ENCODE measurements around the gene IDUA. TPM values are rescaled to one million over a fixed set of nuclear protein-coding genes. Genes with fewer than 3 reads are reported as not detected.
"Not testable (repeated sequence)": the region's sequence is repeated elsewhere in the genome, so short reads cannot be mapped to it uniquely, and the experiment has no call there.

IDUA gene
- total RNA-seq, 1 donor from 2014 or later, result 19.6 TPM

DNA sequence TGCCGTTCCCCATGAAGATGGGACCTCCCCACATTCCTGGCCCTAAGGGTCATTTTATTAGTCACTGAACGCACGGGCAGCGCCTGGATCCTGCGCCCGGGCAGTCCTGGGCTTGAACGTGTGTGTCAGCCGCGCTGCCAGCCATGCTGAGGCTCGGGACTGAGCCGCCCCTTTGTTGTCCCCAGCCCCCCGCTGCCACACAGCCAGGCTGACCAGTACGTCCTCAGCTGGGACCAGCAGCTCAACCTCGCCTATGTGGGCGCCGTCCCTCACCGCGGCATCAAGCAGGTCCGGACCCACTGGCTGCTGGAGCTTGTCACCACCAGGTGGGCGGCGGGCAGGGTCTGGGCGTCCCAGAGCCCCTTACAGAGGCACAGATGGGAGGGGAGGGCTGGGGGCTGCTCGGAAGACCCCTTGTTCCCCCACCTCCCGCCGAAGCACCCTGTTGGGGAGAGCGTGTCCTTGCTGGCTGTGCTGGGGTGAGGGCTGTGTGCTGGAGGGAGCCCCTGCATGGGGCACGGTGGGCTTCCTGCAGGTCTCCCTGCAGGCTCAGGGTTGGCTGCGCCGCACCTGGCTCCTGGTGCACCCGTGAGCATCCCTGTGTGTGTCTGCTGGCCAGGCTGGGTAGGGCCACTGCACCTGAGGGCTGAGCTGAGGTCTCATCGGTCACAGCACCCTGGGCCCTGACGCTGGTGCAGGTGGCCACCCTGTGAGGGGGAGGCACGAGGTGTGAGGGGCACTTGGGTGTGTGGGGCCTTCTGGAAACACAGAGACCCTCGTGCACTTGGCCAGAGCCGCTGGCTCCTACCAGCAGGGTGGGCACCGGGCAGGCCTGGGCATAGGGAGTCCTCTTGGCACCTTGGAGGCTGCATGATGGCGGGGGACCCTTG lies 1.0 kb downstream of the IDUA start:
- DNase-seq, result peak; percentile 50

DNA sequence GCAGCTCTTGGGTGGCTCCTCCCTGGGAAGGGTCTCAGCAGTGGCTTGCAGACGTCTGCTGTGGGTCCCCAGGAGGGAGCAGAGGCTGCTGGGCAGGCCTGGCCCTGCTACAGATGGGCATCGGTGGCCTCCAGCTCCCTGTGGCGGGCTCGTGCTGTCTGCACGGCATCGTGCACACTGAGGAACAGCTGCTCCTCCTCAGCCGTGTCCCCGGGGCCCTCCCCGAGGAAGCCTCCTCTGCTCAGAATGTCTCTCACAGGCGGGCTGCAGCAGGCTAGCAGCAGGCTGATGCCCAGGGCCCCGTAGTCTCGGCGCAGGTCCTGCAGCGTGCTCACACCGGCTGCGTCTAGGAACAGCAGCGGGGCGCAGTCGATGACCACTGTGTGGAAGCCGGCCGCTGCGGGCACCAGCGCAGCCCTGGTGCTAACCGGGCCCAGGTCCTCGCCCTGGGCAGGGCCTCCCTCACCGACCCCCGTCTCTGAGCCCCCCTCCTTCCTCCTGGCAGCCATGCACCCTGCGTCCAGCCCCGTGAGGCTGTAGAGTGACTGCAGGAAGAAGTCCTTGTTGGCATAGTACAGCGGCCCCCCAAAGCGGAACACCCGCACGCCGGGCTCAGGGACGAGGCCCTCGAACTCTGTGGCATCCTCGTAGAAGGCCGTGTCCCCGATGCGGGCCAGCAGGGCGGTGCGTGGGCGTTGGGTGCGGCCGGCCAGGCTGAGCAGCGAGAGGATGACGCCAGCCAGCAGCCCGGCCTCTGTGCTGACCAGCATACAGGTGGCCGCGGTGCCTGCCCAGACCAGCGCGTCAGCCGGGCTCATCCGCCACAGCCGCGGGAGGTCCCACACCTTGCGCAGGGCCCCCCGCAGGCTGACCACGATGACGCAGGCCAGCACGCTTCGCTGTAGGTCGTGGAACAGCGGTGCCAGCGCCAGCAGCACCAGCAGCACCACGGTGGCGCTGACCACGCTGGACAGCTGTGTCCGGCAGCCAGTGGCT lies 2.2 kb downstream of the IDUA start:
- no peak for DNase-seq

DNA sequence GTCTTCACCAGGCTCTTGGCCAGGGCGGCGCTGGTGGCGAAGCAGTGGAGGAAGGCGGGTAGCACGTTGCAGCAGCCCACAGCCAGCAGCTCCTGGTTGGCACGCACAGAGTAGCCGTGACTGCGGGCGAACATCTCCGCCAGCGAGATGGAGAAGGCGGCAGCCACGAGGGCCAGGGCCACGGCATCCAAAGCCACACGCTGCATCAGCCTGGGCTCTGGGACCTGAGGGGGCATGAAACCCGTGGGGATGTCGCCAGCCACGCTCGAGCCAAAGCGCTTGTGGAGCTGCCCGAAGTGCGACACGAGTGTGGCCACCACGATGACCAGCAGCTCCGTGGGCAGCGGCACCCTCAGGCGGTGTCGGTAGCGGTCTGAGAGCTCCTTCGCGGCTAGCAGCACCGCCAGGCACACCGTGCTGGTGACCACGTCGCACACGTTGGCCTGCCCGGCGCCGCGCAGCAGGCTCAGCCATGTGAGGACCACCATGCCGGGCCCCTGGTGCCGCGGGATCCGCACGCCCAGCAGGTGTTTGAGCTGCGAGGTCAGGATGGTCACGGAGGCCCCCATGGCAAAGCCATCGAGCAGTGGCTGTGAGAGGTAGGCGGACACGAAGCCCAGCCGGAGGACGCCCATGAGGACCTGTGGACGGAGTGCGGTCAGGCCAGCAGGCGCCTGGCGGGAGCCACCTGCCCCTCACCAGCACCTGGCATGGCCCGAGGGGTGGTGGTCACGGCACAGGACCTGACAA lies 3.1 kb downstream of the IDUA start:
- no peak for DNase-seq

DNA sequence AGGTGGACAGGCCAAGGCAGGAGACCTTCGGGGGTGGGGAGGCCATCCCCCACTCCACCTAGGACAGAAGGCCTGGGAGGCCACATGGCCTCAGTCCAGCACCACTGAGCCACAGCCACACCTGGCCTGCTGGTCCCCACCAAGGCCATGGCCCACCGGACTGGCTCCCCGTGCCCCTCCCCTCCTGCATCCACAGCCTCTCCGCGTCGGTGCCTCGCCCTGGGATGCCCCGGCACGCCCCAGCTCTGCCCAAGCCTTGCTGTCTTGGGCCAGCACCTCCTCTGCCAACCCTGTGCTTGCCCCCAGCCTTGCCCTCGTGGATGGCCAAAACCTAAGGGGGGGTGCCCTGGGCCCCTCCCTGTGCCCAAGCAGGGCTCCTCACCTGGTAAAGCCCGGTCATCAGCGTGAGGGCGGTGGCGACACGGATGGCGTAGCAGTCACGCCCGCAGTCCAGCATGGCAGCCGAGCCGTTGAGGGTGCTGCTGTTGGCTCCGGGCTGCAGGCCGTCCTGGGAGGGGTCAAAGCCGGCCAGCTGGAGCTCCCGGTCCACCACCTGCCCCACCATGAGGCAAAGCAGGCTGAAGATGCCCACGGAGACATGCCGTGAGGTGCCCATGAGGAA lies 4.0 kb downstream of the IDUA start:
- no peak for DNase-seq

DNA sequence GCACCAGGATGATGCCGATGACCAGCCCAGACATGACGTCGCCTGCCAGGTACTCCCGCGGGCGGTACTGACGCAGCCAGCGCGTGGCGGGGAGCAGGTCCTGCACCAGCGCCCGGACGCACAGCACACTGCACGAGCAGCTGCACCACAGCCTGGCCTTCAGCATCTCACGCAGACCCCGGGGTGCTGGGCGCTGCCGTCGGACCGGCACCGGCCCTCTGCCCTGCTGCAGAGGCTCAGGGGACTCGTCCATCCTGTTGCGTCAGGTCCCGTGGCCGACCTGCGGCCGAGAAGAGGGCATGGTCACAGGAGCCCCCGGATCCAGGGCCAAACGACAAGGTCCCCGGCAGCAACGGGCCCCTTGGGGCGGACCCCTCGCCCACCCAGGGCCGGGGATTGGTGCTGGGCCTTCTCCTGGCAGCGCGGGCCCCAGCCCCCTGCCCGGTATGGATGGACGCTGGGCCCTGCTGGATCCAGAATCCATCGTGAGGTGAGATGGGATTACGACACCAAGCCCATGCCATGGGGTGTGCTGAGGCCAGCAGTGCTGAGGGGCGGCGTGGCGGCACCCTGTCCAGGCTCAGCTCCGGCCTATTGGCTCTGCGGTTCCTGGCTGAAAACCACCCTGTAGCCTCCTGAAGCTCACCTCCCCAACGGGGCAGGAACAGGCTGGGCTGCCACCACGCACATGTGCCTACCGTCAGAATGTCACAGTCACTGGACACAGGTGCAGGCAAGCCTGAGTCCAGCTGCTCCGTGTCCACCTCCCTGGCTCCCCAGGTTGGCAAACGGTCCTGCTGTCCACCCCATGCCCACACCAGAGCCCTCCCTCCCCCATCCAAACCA lies 4.8 kb downstream of the IDUA start:
- no peak for DNase-seq

DNA sequence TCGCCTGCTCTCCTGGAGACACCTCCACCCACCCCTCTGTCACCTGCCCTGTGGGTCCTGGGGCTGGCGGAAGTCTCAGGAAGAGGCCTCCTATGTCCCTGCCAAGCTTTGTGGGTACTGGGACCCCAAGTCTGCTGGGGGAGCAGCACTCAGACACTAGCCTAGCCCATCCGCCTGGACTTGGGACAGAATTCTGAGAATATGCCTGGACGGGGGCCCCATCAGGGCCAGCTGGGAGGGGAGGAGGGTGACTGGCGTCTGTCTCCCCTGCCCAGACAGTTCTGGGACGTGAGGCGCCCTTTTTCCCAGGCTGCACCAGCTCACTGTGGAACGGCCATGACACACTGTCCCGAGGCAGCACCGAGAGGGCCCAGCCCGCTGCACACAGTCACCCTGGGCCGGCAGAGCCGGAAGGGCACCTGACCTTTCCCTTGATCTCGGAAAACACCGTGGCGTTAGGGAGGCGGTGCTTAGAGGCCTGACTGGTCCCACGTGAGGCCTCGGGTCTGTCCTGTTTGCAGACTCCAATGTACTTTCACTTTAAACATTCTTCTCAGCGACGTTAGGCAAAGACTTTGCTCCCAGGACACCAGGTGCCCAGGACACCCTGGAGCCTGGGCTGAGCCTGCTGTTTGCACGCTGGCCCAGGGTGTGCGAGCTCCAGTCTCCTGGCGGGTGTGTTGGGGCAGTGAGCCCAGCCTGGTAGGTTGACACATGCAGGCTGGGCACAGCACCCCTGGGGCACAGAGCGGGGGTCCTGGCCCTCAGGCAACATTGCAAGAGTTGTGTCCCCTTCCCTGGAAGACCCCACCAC lies 5.7 kb downstream of the IDUA start:
- peak; percentile 82 for DNase-seq

DNA sequence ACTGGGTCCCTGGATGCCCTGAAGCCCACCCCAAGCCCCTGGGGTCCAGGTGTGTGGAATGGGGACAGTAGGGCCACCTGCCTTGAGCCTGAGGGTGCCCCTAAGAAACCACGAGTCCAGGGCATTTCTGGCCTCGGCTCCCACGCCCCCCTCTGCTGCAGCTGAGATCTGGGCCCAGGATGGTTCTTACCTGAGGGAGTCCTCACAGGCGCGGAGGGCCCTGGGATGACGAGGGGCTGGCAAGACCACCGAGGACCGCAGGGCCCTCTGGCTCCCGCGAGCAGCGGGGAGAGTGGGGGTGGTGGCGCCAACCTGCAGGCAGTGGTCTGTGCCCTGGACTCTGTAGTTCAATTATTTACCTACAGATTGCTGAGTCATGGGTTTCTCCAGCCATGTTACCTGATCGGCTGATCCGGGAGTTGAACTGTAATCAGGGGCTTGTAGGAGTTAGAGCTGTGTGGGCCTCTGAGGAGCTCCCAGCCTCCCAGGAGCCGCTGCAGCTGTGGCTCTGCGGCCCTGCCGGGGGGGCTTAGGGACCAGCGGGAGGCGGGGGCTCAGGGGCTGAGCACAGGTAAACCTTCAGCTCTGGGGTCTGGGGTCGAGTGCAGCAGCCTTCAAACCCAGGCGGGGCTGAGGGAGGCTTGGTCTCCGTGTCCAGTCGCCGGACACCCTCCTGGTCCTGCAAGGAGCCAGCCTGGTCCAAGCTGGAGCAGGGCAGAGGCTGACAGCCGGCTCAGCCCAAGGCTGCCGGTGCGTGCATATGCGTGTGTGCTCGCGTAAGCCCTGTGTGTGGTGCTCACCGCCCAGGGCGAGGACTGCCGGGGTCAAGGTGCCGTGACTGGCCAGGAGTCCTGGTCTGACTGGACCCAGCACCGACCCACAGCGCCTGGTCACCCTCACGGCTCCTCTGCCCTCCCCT lies 6.5 kb downstream of the IDUA start, which contains the start of gene SLC26A1:
TSS of gene SLC26A1 (minus strand) at position 294 of the 919 bp plus-strand sequence. CDS start 1,701 bp downstream, outside the sequence.
- DNase-seq, result no peak

DNA sequence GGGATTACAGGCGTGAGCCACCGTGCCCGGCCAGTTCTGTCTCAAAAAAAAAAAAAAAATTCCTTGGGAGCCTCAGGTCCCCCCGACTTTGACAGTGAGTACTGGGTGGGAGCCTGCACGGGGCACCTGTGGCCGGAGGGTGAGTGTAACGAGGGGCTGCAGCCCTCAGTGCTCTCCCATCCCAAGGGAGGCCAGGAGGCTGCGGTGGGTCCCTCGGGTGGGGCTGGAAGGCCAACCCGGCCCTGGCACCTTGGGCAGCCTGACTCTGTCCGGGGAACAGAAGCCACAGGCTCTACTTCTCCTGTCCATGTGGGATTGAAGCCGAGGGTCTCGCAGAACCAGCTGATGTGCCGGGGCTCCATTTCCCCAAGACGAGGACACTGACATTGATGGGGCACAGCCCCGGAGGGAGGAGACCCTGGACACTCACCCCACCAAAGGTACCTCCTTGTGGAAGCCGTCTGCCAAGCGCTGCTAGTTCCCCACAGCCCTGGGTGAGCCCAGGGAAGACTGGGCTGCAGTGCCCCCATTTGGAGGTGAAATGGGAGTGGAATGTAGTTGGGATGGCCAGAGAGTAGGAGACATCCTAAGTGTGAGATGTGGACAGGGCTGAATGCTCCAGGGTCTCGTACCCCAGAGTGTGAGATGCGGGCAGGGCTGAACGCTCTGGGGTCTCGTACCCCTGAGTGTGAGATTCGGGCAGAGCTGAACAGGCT lies 8.6 kb downstream of the IDUA start:
- no peak for DNase-seq

DNA sequence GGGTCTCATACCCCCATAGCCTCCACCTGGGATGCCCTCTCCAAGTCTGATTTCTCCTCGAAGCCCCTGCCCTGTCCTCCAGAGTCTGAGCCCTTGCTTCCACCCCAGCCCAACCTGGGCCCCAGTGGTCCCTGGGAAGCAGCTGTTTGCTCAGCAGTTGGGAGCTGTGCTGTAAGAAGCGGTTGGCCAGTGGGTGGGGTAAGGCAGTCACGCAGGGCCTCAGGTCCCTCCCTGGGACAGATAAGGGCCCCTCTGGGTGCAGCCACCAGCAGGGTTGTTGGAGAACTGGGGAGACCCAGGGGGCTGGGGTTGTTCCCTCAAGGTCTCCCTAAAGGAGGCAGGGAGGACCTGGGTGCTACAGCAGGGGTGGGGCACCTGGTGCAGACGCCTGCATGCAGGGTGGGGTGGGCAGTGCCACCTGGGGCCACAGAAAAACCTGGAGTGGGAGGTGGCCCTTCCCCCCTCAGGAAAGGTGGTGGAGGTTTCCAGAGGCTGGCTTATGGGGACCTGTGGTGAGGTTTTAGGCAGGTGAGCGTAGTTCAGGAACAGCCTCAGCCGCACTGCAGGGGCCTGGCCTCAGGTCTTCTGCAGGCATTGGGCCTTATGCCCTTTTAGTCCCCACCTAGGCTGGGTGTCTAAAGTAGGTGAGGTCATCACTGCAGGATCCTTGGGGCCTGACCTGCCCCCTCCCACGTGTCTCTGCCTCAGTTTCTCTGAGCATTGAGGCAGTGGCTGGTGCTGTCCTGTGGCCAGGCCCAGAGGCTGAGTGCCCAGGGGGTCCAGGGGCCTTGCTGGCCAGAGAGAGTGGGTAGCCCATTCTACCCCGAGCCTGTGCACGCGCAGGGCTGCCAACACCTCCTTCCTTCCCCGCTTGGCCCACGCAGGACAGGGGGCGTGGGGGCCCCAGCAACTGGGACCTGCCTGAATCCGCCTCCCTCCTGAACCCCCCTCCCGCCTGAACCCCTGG lies 9.5 kb downstream of the IDUA start:
- no peak for DNase-seq

DNA sequence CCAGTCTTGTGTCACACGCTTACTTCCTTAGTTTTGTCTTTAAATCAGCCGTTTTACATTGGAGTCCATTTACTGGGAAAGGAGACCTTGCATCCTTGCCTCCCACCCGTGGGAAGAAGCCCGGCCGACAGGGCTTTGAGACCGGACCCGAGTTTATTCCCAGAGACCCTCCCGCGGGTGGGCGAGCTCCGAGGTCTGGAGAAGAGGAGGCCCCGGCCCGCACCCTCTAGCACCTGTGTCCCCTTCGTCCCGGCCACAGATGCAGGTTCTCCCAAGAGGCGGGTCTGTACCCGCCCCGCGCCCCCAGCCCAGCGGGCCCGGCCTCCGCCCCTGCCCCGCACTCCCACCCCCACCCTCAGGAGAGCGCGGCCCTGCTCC lies 10.1 kb downstream of the IDUA start:
- no peak for DNase-seq

DNA sequence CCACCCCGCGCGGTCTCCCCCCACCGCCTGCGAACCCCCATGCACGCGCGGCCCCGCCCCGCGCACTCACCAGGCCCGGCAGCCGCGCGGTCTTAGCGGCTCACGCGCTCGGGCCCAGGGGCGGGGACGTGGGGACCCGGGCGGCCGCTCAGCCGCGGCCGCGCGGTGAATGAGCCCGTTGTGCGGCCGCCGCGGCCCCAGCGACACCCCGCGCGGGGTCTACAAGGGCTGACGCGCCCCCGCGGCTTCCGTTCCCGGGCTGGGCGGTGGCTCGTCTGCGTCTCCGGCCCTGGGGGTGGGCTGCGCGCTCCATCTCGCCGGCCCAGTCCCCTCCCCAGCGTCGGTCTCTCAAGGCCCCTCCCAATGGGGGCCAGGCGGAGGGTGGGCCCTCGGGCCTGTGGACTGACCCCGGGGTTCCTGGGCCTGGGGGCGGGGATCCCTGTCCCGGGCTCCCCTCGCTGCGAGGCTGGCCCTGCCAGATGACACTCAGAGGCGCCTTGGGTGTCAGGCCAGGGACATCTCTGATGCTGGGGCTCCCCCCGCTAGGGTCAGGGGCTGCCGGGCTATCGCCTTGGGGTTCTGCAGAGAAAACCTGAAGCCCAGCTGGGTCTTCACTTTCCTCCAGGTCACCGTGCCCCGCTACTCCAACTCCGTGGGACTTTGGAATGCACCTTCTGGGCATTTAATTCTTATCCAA lies 10.7 kb downstream of the IDUA start:
- DNase-seq, result peak; percentile 28

DNA sequence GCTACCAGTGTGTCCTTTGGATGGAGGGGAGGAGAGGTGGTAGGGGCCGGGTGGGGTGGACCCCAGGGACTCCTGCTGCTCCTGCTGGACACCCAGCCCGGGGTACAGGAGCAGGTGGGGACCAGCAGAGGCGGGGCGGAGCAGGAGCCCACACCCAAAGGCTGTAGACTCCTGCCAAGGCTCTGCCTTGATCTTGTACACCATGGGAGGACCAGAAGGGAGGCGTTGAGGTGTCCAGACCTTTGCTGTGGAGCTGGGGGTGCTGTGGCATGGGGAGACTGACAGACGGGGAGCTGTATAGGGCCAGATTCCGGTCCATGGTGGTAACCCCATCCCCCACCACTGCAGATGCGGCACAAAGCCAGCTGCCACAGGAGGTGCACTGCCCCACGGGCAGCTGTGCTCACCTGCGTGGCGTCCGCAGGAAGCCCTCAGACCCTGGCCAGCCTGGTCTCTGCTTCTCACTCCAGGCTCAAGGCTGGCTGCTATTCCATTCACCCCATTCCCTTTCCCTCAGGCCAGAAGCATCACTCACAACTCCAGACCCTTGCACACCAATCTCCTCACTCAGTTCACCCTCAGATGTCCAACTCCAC lies 11.3 kb downstream of the IDUA start:
- DNase-seq, result no peak

DNA sequence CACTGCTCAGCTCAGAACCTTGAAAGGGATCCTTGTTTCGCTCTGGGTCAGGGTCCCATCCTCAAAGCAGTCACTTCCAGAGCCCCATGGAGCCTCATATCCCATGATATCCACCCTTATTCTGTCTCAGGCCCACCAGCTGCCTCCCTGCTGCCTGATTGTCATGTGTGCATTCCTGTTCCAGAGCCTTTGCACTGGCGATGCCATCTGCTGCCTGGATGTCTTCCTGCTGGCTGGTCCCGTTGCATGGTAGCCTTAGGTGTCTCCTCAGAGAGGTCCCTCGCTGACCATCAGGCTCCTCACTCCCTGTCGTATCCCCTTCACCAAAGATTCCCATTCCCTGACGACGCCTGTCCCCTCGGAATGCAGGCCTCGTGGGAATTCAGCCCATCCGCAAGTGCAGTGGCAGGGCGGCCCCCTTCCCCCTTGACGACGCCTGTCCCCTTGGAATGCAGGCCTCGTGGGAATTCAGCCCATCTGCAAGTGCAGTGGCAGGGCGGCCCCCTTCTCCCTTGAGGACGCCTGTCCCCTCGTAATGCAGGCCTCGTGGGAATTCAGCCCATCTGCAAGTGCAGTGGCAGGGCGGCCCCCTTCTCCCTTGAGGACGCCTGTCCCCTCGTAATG lies 12.5 kb downstream of the IDUA start:
- DNase-seq, result not testable (repeated sequence)

DNA sequence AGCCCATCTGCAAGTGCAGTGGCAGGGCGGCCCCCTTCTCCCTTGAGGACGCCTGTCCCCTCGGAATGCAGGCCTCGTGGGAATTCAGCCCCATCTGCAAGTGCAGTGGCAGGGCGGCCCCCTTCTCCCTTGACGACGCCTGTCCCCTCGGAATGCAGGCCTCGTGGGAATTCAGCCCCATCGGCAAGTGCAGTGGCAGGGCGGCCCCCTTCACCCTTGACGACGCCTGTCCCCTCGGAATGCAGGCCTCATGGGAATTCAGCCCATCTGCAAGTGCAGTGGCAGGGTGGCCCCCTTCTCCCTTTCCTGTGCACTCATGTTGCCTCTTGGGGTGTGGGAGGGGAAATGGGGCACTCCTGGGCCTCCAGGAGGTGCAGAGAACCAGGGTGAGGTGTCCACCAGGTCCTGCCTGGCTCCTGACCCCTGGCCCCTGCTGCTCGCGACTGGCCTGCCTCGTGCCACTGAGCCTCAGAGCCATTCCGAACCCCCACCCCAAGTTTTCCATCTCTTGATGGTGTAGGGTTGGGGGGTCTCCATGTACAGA lies 13.1 kb downstream of the IDUA start:
- no peak for DNase-seq

DNA sequence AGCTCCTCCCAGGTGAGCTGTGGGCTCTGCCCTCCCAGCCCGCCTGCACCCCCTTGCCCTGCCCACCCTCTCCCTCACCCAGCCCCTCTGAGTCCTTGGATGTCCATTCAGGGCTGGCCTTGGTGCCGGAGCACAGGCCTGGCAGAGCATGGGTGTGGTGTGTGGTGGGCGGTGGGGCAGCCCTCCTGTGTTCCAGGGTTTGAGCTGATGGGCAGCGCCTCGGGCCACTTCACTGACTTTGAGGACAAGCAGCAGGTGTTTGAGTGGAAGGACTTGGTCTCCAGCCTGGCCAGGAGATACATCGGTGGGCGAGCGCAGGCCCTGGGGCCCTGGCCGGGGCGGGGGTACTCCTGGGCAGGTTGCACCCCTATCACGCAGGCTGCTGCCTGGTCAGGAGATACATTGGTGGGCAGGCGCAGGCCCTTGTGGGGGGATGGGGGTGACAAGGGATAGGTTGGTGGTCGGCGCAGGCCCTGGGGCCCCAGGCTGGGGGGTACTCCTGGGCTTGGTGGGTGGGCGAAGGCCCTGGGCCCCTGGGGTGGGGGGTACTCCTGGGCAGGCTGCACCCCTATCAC lies 13.9 kb downstream of the IDUA start:
- DNase-seq, result no peak
